SU-DHL-6 (cell line): ENCODE measurements around the gene PHLDA2.

Experiments used
- H2AFZ ChIP-seq: fragments of 200-600 bp; sonication (generic); 2 replicates; pipeline ENCODE4 v1.6.1; 2014; ENCODE audit warnings: low read depth, mild to moderate bottlenecking, moderate library complexity, mixed read lengths, antibody characterized with exemption, low read length; ENCODE audit not compliant: severe bottlenecking
- H3F3A ChIP-seq: fragments of 200-600 bp; shearing (Covaris generic); 2 replicates; pipeline ENCODE4 v1.6.0; 2016; ENCODE audit warnings: antibody characterized with exemption, mild to moderate bottlenecking; ENCODE audit not compliant: insufficient read depth
- H3K27ac ChIP-seq: fragments of 200-600 bp; sonication (generic); 2 replicates; pipeline ENCODE4 v1.5.1; 2016; ENCODE audit warnings: low read depth, mild to moderate bottlenecking, low read length, moderate library complexity, mixed read lengths
- H3K27me3 ChIP-seq: fragments of 200-600 bp; sonication (generic), shearing (Covaris generic); 2 replicates; pipeline ENCODE4 v1.6.0; 2014; ENCODE audit warnings: mild to moderate bottlenecking, low read length
- H3K36me3 ChIP-seq: fragments of 200-600 bp; sonication (generic); 2 replicates; pipeline ENCODE4 v1.6.1; 2014; ENCODE audit warnings: mild to moderate bottlenecking, low read length, mixed read lengths
- H3K4me2 ChIP-seq: fragments of 300-600, 200-600 bp; shearing (Covaris generic), sonication (generic); 2 replicates; pipeline ENCODE4 v1.6.0; 2014; ENCODE audit warnings: low read length, low read depth, mild to moderate bottlenecking; ENCODE audit not compliant: poor library complexity, severe bottlenecking
- H3K4me3 ChIP-seq: fragments of 200-600 bp; sonication (generic); 2 replicates; pipeline ENCODE4 v1.5.1; 2014; ENCODE audit warnings: antibody characterized with exemption, low read length, mild to moderate bottlenecking, mixed read lengths; ENCODE audit not compliant: insufficient read depth, poor library complexity, severe bottlenecking
- H3K79me2 ChIP-seq: fragments of 200-600 bp; sonication (generic); 2 replicates; pipeline ENCODE4 v1.6.1; 2014; ENCODE audit warnings: mild to moderate bottlenecking, low read length, moderate library complexity; ENCODE audit not compliant: insufficient read depth
- H3K9ac ChIP-seq: fragments of 200-600 bp; sonication (generic); 2 replicates; pipeline ENCODE4 v1.7.0; 2014; ENCODE audit warnings: mild to moderate bottlenecking, low read length
- H3K9me2 ChIP-seq: fragments of 200-600 bp; sonication (generic); replicated peaks from 2 replicates; pipeline ENCODE4 v1.6.1; 2014; ENCODE audit warnings: low read length; ENCODE audit not compliant: insufficient read depth
- H3K9me3 ChIP-seq: fragments of 200-600 bp; sonication (generic); 2 replicates; pipeline ENCODE4 v1.6.1; 2014; ENCODE audit warnings: low read length, mixed read lengths; ENCODE audit not compliant: insufficient read depth
- H4K20me1 ChIP-seq: fragments of 200-600 bp; sonication (generic); 2 replicates; pipeline ENCODE4 v1.6.1; 2014; ENCODE audit warnings: low read depth, mild to moderate bottlenecking, antibody characterized with exemption, low read length, moderate library complexity, mixed read lengths
- EZH2phosphoT487 ChIP-seq: fragments of 200-600 bp; sonication (generic), shearing (Covaris generic); conservative IDR thresholded peaks from 2 replicates; pipeline ENCODE4 v1.6.1; 2018; ENCODE audit warnings: mild to moderate bottlenecking, antibody characterized with exemption, low read length, moderate library complexity, mixed read lengths
- TF ChIP-seq, protein P1 (sequence below): fragments of 200-600 bp; sonication (generic); IDR thresholded peaks from one replicate; pipeline ENCODE4 v1.5.1; 2017; ENCODE audit warnings: antibody characterized with exemption, mild to moderate bottlenecking, low read length, moderate library complexity; ENCODE audit not compliant: insufficient read depth, poor library complexity, severe bottlenecking

PHLDA2 gene

DNA sequence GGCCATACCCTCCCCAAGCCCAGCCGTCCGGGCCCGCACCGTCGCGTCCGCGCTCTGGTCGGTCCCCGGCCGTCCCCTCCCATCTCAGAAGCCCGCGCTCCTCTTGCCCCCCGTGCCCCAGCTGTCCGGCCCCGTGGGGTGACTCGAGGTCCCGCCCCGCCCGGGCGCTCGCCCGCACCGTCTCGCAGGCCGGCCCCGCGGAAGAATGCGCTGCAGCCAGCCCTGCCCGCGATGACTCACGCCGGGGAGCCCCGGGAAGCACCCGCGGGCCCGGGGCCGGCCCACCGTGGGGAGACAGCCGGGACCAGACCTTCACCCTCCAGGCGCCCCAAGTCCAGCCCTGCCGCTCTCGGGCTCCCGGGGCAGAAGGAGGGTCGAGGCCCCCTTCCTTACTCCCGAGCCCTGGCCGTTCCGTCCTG lies 320 bp upstream of the PHLDA2 start:
- Histone ChIP-seq H4K20me1 (no peaks in the 10 kb centered on the region), H3K4me3 (no peak overlapping the region), H3K9me2 (no peaks in the 10 kb centered on the region), H3K79me2 (no peaks in the 10 kb centered on the region), H3K27ac (no peak overlapping the region), H2AFZ (no peak overlapping the region), H3K36me3 (no peaks in the 10 kb centered on the region), H3K4me2 (no peak overlapping the region), H3K9ac (no peak overlapping the region), H3K27me3 (no peaks in the 10 kb centered on the region), H3K9me3 (no peaks in the 10 kb centered on the region), H3F3A (no peaks in the 10 kb centered on the region)
- TF ChIP-seq, protein P1, sequence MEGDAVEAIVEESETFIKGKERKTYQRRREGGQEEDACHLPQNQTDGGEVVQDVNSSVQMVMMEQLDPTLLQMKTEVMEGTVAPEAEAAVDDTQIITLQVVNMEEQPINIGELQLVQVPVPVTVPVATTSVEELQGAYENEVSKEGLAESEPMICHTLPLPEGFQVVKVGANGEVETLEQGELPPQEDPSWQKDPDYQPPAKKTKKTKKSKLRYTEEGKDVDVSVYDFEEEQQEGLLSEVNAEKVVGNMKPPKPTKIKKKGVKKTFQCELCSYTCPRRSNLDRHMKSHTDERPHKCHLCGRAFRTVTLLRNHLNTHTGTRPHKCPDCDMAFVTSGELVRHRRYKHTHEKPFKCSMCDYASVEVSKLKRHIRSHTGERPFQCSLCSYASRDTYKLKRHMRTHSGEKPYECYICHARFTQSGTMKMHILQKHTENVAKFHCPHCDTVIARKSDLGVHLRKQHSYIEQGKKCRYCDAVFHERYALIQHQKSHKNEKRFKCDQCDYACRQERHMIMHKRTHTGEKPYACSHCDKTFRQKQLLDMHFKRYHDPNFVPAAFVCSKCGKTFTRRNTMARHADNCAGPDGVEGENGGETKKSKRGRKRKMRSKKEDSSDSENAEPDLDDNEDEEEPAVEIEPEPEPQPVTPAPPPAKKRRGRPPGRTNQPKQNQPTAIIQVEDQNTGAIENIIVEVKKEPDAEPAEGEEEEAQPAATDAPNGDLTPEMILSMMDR: no peak
- no peak for TF ChIP-seq EZH2phosphoT487

DNA sequence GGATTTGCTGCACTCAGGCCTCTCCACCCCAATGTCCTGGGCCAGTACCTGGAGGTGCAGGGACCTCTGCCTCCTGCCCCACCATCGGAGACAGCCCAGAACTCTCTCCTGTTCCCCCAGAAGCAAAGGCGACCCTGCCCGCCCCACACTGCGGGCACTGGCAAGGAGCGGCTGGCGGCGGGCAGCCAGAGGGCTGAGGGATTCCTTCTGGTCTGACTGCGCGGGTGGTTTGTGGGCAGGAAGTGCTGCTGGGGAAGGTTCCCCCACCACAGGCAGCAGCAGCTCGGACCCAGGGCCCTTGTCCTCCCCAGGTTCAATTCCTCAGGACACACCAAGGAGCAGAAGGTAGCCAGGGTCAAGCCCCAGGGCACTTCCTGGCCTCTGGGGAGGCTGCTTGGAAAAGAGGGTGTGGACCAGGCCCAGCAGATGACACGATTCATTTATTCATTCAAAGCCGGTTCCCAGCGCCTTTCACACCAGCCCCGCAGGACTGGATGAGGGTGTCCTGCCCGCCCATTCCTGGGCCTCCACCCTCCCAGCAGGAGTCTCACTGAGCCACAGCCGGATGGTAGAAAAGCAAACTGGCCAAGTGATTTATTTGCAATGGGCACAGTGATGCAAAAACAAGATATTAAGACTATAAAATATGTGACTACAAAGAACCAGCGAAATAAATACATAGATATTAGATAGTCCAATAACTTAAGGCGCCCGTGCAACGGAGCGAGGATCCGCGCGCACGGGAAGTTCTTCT lies 1.2 kb downstream of the PHLDA2 start:
- Histone ChIP-seq H3F3A (no peaks in the 10 kb centered on the region), H3K9ac (no peak overlapping the region), H3K27me3 (no peaks in the 10 kb centered on the region), H3K9me3 (no peaks in the 10 kb centered on the region), H2AFZ (no peak overlapping the region), H3K9me2 (no peaks in the 10 kb centered on the region), H3K79me2 (no peaks in the 10 kb centered on the region), H3K4me3 (no peak overlapping the region), H3K4me2 (no peak overlapping the region), H4K20me1 (no peaks in the 10 kb centered on the region), H3K36me3 (no peaks in the 10 kb centered on the region), H3K27ac (no peak overlapping the region)
- no peak for TF ChIP-seq EZH2phosphoT487
- TF ChIP-seq, protein P1: no peak

DNA sequence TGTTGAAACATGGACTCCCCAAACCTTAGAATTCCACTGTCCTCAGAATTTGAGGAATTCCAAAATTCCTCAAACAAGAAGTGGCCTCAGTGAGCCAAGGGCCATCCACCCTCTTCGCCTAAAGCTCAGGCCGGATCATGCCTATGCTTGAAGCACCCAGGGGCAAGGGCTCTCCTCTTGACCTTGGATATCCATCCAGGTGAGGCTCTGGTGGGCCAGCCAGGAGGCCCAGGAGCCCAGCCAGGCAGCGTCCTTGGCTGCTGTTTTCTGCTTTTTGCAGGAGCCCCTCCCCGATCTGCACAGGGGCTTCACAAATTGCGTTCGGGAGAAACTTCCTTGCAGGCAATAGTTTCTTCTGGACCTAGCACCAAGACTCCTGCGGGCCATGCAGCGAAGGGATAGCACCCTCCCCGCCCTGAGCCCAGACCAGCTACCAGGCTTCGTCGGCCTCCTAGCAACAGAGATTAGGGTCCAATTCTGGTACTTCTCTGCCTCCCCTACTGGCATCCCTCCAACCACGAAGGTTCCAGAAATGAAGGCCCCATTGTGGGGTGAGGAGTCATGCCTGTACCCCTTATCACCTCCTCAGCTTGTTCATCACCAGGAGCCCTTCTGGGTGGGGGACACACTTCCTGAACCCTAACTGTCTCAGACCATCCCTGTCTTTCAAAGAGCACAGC lies 2.0 kb downstream of the PHLDA2 start:
- no peak overlapping the region for H3K4me3 ChIP-seq
- no peak overlapping the region for H3K27ac ChIP-seq

More for the DNA sequence above, 2.0 kb downstream of the PHLDA2 start:
- no peak for TF ChIP-seq EZH2phosphoT487
- TF ChIP-seq, protein P1: no peak
- Histone ChIP-seq H3K27me3 (no peaks in the 10 kb centered on the region), H3K9ac (no peak overlapping the region), H3K9me3 (no peaks in the 10 kb centered on the region), H3K9me2 (no peaks in the 10 kb centered on the region), H3K4me2 (no peak overlapping the region), H3F3A (no peaks in the 10 kb centered on the region), H2AFZ (no peak overlapping the region), H4K20me1 (no peaks in the 10 kb centered on the region), H3K79me2 (no peaks in the 10 kb centered on the region), H3K36me3 (no peaks in the 10 kb centered on the region)
